GM12872 (cell line): Measurements from ENCODE around the gene ALG3.
A peak's percentile ranks its signal among the peaks of the same experiment; 100 is the strongest.

ENCODE experiments used
- CTCF ChIP-seq: IDR thresholded peaks from 3 replicates; pipeline ENCODE4 v1.5.1; 2011; ENCODE audit warnings: low read depth, mild to moderate bottlenecking, low read length, moderate library complexity; ENCODE audit not compliant: insufficient read depth

Gene ALG3

GRCh38 chr3:184257083-184257915, 8.5 kb upstream of the ALG3 start:
- TF ChIP-seq CTCF = no peak

- TF ChIP-seq CTCF = no peak
These were observed 6.7 kb upstream of the ALG3 start for GRCh38 chr3:184255291-184256039.

GRCh38 chr3:184250167-184250828, 1.5 kb upstream of the ALG3 start:
- peak; percentile 97 for TF ChIP-seq CTCF

- TF ChIP-seq CTCF = peak; percentile 52; the same call in 2 of the 3 replicates
These were observed 827 bp upstream of the ALG3 start, which contains the start of gene EEF1AKMT4 for GRCh38 chr3:184249412-184250166. TSS of gene EEF1AKMT4 (plus strand) at chr3:184249672. CDS start at chr3:184249695, 23 bp downstream.

GRCh38 chr3:184242297-184242685, 6.5 kb downstream of the ALG3 start:
- no peak for TF ChIP-seq CTCF

- peak; percentile 50 for TF ChIP-seq CTCF
These were observed 7.1 kb downstream of the ALG3 start for GRCh38 chr3:184241447-184242296.
